SK-N-SH treated with all-trans-retinoic acid at 6 μM for 48 hours (cell line): ENCODE data around the gene LRRC4C.

Source experiments
- ATAC-seq: fragments of 200-7000 bp; cut with Tn5 transposase; 3 replicates; pipeline ENCODE4 v1.9.1; 2020; ENCODE audit warnings: mild to moderate bottlenecking, moderate library complexity
- ARNTL ChIP-seq: fragments of 450-650 bp; formaldehyde crosslinking; IDR thresholded peaks from 2 replicates; pipeline ENCODE4 v1.5.0; 2020; ENCODE audit warnings: low read depth, mild to moderate bottlenecking, moderate library complexity, borderline replicate concordance
- BACH2 ChIP-seq: fragments of 250-450 bp; sonication (Bioruptor Pico); IDR thresholded peaks from 2 replicates; pipeline ENCODE4 v1.9.0; 2021; ENCODE audit warnings: mild to moderate bottlenecking, borderline replicate concordance
- CSDC2 ChIP-seq: fragments of 250-450 bp; sonication (Bioruptor Pico); IDR thresholded peaks from 2 replicates; pipeline ENCODE4 v1.5.0; 2020; ENCODE audit warnings: mild to moderate bottlenecking, moderate library complexity
- ESRRG ChIP-seq: fragments of 250-450 bp; sonication (Bioruptor Pico); IDR thresholded peaks from 2 replicates; pipeline ENCODE4 v1.6.1; 2021; ENCODE audit warnings: mild to moderate bottlenecking
- GLIS3 ChIP-seq: fragments of 250-450 bp; sonication (Bioruptor Pico); IDR thresholded peaks from 2 replicates; pipeline ENCODE4 v1.5.0; 2020; ENCODE audit warnings: mild to moderate bottlenecking, moderate library complexity
- RARB ChIP-seq: fragments of 250-450 bp; sonication (Bioruptor Pico); IDR thresholded peaks from 2 replicates; pipeline ENCODE4 v1.8.0; 2021; ENCODE audit warnings: mild to moderate bottlenecking, moderate library complexity
- SNAI2 ChIP-seq: fragments of 250-450 bp; sonication (Bioruptor Pico); IDR thresholded peaks from 2 replicates; pipeline ENCODE4 v1.5.0; 2020; ENCODE audit warnings: mild to moderate bottlenecking, moderate library complexity
- TCF4 ChIP-seq: fragments of 250-450 bp; sonication (Bioruptor Pico); IDR thresholded peaks from 2 replicates; pipeline ENCODE4 v1.8.0; 2021; ENCODE audit warnings: mild to moderate bottlenecking, moderate library complexity, borderline replicate concordance
- TOX ChIP-seq: fragments of 250-450 bp; sonication (Bioruptor Pico); IDR thresholded peaks from 2 replicates; pipeline ENCODE4 v1.8.0; 2021; ENCODE audit warnings: mild to moderate bottlenecking, moderate library complexity, borderline replicate concordance
- TSHZ2 ChIP-seq: fragments of 250-450 bp; sonication (Bioruptor Pico); IDR thresholded peaks from 2 replicates; pipeline ENCODE4 v1.5.0; 2020; ENCODE audit warnings: mild to moderate bottlenecking, moderate library complexity
- ZC3H10 ChIP-seq: fragments of 250-450 bp; sonication (Bioruptor Pico); IDR thresholded peaks from 2 replicates; pipeline ENCODE4 v1.5.1; 2021; ENCODE audit warnings: mild to moderate bottlenecking, moderate library complexity
- ZFP3 ChIP-seq: fragments of 250-450 bp; sonication (Bioruptor Pico); IDR thresholded peaks from 2 replicates; pipeline ENCODE4 v1.5.0; 2020; ENCODE audit warnings: mild to moderate bottlenecking, moderate library complexity
- ZFP30 ChIP-seq: fragments of 450-650 bp; formaldehyde crosslinking; IDR thresholded peaks from 2 replicates; pipeline ENCODE4 v1.5.0; 2022; ENCODE audit warnings: mild to moderate bottlenecking, moderate library complexity
- ZNF565 ChIP-seq: fragments of 450-650 bp; formaldehyde crosslinking; conservative IDR thresholded peaks from 2 replicates; pipeline ENCODE4 v1.5.0; 2020; ENCODE audit warnings: low read depth, mild to moderate bottlenecking, moderate library complexity
- ZNF70 ChIP-seq: fragments of 450-650 bp; formaldehyde crosslinking; IDR thresholded peaks from 2 replicates; pipeline ENCODE4 v1.5.0; 2020; ENCODE audit warnings: mild to moderate bottlenecking, moderate library complexity
- ZNF8 ChIP-seq: fragments of 450-650 bp; formaldehyde crosslinking; IDR thresholded peaks from 2 replicates; pipeline ENCODE4 v1.5.0; 2020; ENCODE audit warnings: mild to moderate bottlenecking, moderate library complexity
- TF ChIP-seq, protein P1 (sequence below): fragments of 250-450 bp; sonication (Bioruptor Pico); IDR thresholded peaks from 2 replicates; pipeline ENCODE4 v1.8.0; 2020; ENCODE audit warnings: mild to moderate bottlenecking, moderate library complexity, borderline replicate concordance
- TF ChIP-seq, protein P2 (sequence below): fragments of 250-450 bp; sonication (Bioruptor Pico); IDR thresholded peaks from 2 replicates; pipeline ENCODE4 v1.8.0; 2021; ENCODE audit warnings: low read depth, mild to moderate bottlenecking, moderate library complexity, borderline replicate concordance

LRRC4C gene

GRCh38 chr11:40722179-40722795 lies 737.2 kb downstream of the LRRC4C start:
- no peak for TF ChIP-seq CSDC2 (CRISPR knock-in tag)
- ATAC-seq, result peak; percentile 61; the same call in 2 of the 3 replicates

- ATAC-seq, result no peak
- TF ChIP-seq ZNF565 (CRISPR knock-in tag) (no peak), CSDC2 (CRISPR knock-in tag) (no peak), TSHZ2 (no peak), GLIS3 (CRISPR knock-in tag) (no peak), ZNF70 (CRISPR knock-in tag) (no peak), RARB (CRISPR knock-in tag) (no peak), BACH2 (CRISPR knock-in tag) (no peak), TOX (no peak), ESRRG (CRISPR knock-in tag) (no peak), ZC3H10 (CRISPR knock-in tag) (no peak), SNAI2 (CRISPR knock-in tag) (no peak), ZNF8 (no peak), ZFP30 (no peak), TCF4 (no peak), ZFP3 (CRISPR knock-in tag) (no peak)
- TF ChIP-seq, protein P1, sequence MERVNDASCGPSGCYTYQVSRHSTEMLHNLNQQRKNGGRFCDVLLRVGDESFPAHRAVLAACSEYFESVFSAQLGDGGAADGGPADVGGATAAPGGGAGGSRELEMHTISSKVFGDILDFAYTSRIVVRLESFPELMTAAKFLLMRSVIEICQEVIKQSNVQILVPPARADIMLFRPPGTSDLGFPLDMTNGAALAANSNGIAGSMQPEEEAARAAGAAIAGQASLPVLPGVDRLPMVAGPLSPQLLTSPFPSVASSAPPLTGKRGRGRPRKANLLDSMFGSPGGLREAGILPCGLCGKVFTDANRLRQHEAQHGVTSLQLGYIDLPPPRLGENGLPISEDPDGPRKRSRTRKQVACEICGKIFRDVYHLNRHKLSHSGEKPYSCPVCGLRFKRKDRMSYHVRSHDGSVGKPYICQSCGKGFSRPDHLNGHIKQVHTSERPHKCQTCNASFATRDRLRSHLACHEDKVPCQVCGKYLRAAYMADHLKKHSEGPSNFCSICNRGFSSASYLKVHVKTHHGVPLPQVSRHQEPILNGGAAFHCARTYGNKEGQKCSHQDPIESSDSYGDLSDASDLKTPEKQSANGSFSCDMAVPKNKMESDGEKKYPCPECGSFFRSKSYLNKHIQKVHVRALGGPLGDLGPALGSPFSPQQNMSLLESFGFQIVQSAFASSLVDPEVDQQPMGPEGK, result no peak
- TF ChIP-seq, protein P2, sequence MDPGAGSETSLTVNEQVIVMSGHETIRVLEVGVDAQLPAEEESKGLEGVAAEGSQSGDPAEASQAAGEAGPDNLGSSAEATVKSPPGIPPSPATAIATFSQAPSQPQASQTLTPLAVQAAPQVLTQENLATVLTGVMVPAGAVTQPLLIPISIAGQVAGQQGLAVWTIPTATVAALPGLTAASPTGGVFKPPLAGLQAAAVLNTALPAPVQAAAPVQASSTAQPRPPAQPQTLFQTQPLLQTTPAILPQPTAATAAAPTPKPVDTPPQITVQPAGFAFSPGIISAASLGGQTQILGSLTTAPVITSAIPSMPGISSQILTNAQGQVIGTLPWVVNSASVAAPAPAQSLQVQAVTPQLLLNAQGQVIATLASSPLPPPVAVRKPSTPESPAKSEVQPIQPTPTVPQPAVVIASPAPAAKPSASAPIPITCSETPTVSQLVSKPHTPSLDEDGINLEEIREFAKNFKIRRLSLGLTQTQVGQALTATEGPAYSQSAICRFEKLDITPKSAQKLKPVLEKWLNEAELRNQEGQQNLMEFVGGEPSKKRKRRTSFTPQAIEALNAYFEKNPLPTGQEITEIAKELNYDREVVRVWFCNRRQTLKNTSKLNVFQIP, result no peak
Observed at GRCh38 chr11:40716344-40717130, 742.9 kb downstream of the LRRC4C start.

- TF ChIP-seq TSHZ2 (no peak), ARNTL (CRISPR knock-in tag) (no peak), TOX (no peak), SNAI2 (CRISPR knock-in tag) (no peak), GLIS3 (CRISPR knock-in tag) (no peak)
- TF ChIP-seq, protein P2, result no peak
- TF ChIP-seq, protein P1, result no peak
- no peak for ATAC-seq
Observed at GRCh38 chr11:40713083-40713482, 746.4 kb downstream of the LRRC4C start.
